Natural killer cell treated with Interleukin-12 subunit alpha and Interleukin-12 subunit beta and Interleukin-15 and Interleukin-18, amount 100 ng/mL, for 72 hours (primary cell): ENCODE data around the gene GSTP1. TPM values are rescaled to one million over a fixed set of nuclear protein-coding genes. Genes with fewer than 3 reads are reported as not detected.
A peak's percentile ranks its signal among the peaks of the same experiment; 100 is the strongest.
"Not testable (repeated sequence)": the region's sequence is repeated elsewhere in the genome, so short reads cannot be mapped to it uniquely, and the experiment has no call there.

Experiments used
- ATAC-seq, 2 donors: fragments of 150-1000 bp; cut with Tn5 transposase in 1 of 2; sonication (Bioruptor Pico), chemical (Tn5 transposase) in 1 of 2; 2 replicates each; pipeline ENCODE4 v1.10.0; 2021
- DNase-seq: peaks from one replicate; pipeline ENCODE4 v3.0.0; 2022; ENCODE audit warnings: low spot score
- H3K27ac Mint-ChIP-seq, 2 donors: 1 replicate in 1 of 2; 2 replicates in 1 of 2; pipeline ENCODE4 v1.8.0; 2022; ENCODE audit warnings: mixed read lengths in 2 of 2, mild to moderate bottlenecking in 1 of 2, moderate library complexity in 1 of 2
- H3K27me3 Mint-ChIP-seq, 2 donors: 1 replicate in 1 of 2; 2 replicates in 1 of 2; pipeline ENCODE4 v1.8.0; 2022; ENCODE audit warnings: mixed read lengths in 2 of 2
- H3K36me3 Mint-ChIP-seq: one replicate; pipeline ENCODE4 v1.8.0; 2022; ENCODE audit warnings: mixed read lengths
- H3K4me1 Mint-ChIP-seq, 2 donors: 1 replicate in 1 of 2; 2 replicates in 1 of 2; pipeline ENCODE4 v1.8.0; 2022; ENCODE audit warnings: low read depth in 2 of 2, mixed read lengths in 2 of 2, mild to moderate bottlenecking in 1 of 2
- H3K4me3 Mint-ChIP-seq: one replicate; pipeline ENCODE4 v1.8.0; 2022; ENCODE audit warnings: mixed read lengths
- H3K9me3 Mint-ChIP-seq: 2 replicates; pipeline ENCODE4 v1.8.0; 2022; ENCODE audit warnings: mixed read lengths
- total RNA-seq, 2 donors: library from RNA; stranded (reverse); gene quantifications; one replicate each; pipeline ENCODE4 v1.2.3, GENCODE V29; 2022

GSTP1 gene
- total RNA-seq, 2 donors from 2014 or later = 539 to 557 TPM

DNA sequence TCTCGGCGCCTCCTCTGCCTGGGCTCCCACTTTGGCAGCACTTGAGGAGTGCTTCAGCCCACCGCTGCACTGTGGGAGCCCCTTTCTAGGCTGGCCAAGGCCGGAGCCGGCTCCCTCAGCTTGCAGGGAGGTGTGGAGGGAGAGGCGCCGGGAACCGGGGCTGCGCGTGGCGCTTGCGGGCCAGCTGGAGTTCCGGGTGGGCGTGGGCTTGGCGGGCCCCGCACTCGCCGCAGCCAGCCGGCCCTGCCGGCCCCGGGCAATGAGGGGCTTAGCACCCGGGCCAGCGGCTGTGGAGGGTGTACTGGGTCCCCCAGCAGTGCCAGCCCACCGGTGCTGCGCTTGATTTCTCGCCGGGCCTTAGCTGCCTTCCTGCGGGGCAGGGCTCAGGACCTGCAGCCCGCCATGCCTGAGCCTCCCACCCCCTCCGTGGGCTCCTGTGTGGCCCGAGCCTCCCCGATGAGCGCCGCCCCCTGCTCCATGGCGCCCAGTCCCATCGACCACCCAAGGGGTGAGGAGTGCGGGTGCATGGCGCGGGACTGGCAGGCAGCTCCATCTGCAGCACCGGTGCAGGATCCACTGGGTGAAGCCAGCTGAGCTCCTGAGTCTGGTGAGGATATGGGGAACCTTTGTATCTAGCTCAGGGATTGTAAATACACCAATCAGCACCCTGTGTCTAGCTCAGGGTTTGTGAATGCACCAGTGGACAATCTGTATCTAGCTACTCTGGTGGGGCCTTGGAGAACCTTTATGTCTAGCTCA is 35.5 kb downstream of the GSTP1 start:
- H3K27ac Mint-ChIP-seq, H3K4me3 Mint-ChIP-seq, H3K9me3 Mint-ChIP-seq, ATAC-seq, H3K27me3 Mint-ChIP-seq, H3K36me3 Mint-ChIP-seq, DNase-seq: not testable (repeated sequence)
- peaks cover 0 to 14% of the 10 kb centered on the region in 2 donors for H3K4me1 Mint-ChIP-seq

- H3K27me3 Mint-ChIP-seq, ATAC-seq, H3K36me3 Mint-ChIP-seq, H3K4me3 Mint-ChIP-seq, H3K4me1 Mint-ChIP-seq, DNase-seq, H3K9me3 Mint-ChIP-seq, H3K27ac Mint-ChIP-seq: not testable (repeated sequence)
These were observed 36.3 kb downstream of the GSTP1 start for GRCh38 chr11:67619683-67620618.

GRCh38 chr11:67620621-67621020 is 37.0 kb downstream of the GSTP1 start:
- not testable (repeated sequence) for ATAC-seq, H3K4me3 Mint-ChIP-seq, H3K27ac Mint-ChIP-seq, H3K27me3 Mint-ChIP-seq, H3K36me3 Mint-ChIP-seq, H3K9me3 Mint-ChIP-seq, H3K4me1 Mint-ChIP-seq, DNase-seq

- not testable (repeated sequence) for ATAC-seq, H3K27ac Mint-ChIP-seq, H3K9me3 Mint-ChIP-seq, H3K27me3 Mint-ChIP-seq, DNase-seq, H3K4me1 Mint-ChIP-seq, H3K4me3 Mint-ChIP-seq, H3K36me3 Mint-ChIP-seq
These were observed 38.3 kb downstream of the GSTP1 start for GRCh38 chr11:67621928-67622327.

- not testable (repeated sequence) for H3K9me3 Mint-ChIP-seq, DNase-seq, H3K4me1 Mint-ChIP-seq, H3K4me3 Mint-ChIP-seq, H3K27me3 Mint-ChIP-seq, H3K36me3 Mint-ChIP-seq, H3K27ac Mint-ChIP-seq, ATAC-seq
These were observed 39.3 kb downstream of the GSTP1 start for GRCh38 chr11:67622905-67623304.

GRCh38 chr11:67623795-67624194 is 40.2 kb downstream of the GSTP1 start:
- not testable (repeated sequence) for H3K9me3 Mint-ChIP-seq, H3K36me3 Mint-ChIP-seq, H3K4me3 Mint-ChIP-seq, H3K4me1 Mint-ChIP-seq, H3K27me3 Mint-ChIP-seq, ATAC-seq, H3K27ac Mint-ChIP-seq, DNase-seq

- H3K4me3 Mint-ChIP-seq, H3K27ac Mint-ChIP-seq, H3K9me3 Mint-ChIP-seq, H3K36me3 Mint-ChIP-seq, ATAC-seq, H3K27me3 Mint-ChIP-seq, DNase-seq: not testable (repeated sequence)
- peaks cover 5 to 12% of the 10 kb centered on the region in 2 donors for H3K4me1 Mint-ChIP-seq
These were observed 42.7 kb downstream of the GSTP1 start for GRCh38 chr11:67626131-67626833.

GRCh38 chr11:67626970-67627369 is 43.4 kb downstream of the GSTP1 start:
- Mint-ChIP-seq H3K4me3 (no peak overlapping the region), H3K4me1 (peaks cover 5 to 14% of the 10 kb centered on the region in 2 donors)

GRCh38 chr11:67627441-67627811 is 43.8 kb downstream of the GSTP1 start:
- DNase-seq (no peak), ATAC-seq (no peak)
- peak overlapping the region in 1 of 2 donors; percentile 28 for H3K27ac Mint-ChIP-seq
- H3K9me3 Mint-ChIP-seq = no peaks in the 10 kb centered on the region
- H3K36me3 Mint-ChIP-seq = no peaks in the 10 kb centered on the region
- peak overlapping the region; percentile 59 for H3K4me3 Mint-ChIP-seq
- H3K4me1 Mint-ChIP-seq = peaks cover 5 to 14% of the 10 kb centered on the region in 2 donors
- no peaks in the 10 kb centered on the region for H3K27me3 Mint-ChIP-seq

More at GRCh38 chr11:67626970-67627369, 43.4 kb downstream of the GSTP1 start:
- Mint-ChIP-seq H3K9me3 (no peaks in the 10 kb centered on the region), H3K27me3 (no peaks in the 10 kb centered on the region), H3K27ac (no peak overlapping the region), H3K36me3 (no peaks in the 10 kb centered on the region)
- DNase-seq = no peak
- no peak for ATAC-seq

DNA sequence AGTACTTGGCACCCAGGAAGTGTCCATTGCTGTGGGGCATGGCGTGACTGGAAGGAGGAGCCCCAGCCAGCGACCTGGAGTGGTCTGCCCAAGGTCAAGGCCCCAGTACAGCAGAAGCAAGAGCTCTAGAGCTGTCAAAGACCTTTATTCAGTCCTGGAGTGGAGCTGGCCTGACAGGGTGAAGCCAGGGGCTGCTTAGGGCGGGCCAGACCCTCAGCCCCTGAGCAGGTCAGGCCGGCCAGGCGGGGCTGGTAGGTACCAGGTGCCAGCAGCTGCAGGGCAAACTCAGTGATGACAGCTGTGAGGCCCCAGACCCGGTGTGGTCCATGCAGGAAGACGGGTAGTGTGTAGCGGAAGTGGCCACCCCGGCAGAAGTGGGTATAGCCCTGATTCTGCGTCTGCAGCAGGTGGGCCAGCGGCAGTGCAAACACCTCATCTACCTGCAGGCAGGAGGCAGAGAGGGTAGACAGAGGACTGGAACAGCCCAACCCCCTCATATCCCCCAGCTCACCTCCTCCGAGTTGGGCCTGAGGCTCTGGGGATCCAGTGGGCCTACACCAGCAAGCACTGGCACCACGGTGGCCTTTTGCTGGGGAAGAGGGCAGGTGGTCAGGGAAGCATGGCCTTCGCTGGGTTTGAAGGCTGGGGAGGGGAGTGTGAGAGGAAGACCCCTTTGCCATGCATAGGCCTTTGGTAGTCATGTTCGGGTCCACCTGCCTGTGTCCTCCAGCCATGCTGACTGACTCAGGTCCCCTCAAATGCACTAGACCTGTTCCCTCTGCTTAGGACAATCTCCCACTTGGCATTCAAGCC is 44.4 kb downstream of the GSTP1 start:
- ATAC-seq (no peak), DNase-seq (peak; percentile 51)
- no peaks in the 10 kb centered on the region for H3K9me3 Mint-ChIP-seq
- H3K4me3 Mint-ChIP-seq = peak overlapping the region; percentile 59
- H3K4me1 Mint-ChIP-seq = peaks cover 5 to 14% of the 10 kb centered on the region in 2 donors
- no peaks in the 10 kb centered on the region for H3K36me3 Mint-ChIP-seq
- peak overlapping the region in 1 of 2 donors; percentile 28 for H3K27ac Mint-ChIP-seq
- no peaks in the 10 kb centered on the region for H3K27me3 Mint-ChIP-seq

DNA sequence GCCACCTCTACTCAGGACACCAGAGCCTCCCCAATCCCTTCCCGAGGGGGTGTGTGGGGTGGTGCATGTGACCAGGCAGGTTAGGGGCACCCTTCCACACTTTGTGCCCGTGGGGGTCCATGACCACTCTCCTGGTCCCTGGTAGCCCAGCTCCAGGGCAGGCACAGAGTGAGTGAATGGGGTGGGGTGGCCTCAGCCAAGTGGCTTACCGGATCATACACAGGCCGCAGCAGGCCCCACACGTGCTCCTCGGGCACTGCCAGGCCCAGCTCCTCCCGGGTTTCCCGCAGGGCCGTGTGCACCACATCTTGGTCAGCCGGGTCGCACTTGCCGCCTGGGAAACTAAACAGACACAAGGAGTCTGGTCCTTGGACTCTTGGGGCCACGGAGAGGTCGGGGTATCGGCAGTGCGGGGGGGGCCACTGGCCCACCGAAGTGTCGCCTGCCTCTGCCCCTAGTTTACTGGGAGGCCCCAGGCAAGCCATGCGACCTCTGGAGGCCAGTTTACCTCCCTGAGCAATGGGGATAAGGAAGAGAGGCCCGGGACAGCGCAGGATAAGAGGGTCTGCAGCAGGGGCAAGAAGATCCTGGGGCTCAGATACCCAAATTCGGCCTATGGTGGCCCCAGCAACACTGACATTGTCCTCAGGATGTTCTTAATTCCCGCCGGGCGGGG is 45.2 kb downstream of the GSTP1 start:
- H3K4me1 Mint-ChIP-seq = peaks cover 5 to 14% of the 10 kb centered on the region in 2 donors
- no peaks in the 10 kb centered on the region for H3K9me3 Mint-ChIP-seq
- peak overlapping the region; percentile 63 for H3K4me3 Mint-ChIP-seq
- H3K27ac Mint-ChIP-seq = peak overlapping the region; percentile 35 to 66
- ATAC-seq (no peak), DNase-seq (peak; percentile 51)
- H3K27me3 Mint-ChIP-seq = no peaks in the 10 kb centered on the region
- H3K36me3 Mint-ChIP-seq = no peaks in the 10 kb centered on the region

- Mint-ChIP-seq H3K36me3 (no peaks in the 10 kb centered on the region), H3K4me1 (peaks cover 5 to 14% of the 10 kb centered on the region in 2 donors), H3K27ac (peak within 1 kb of the TSS; percentile 77 to 82), H3K4me3 (peak within 1 kb of the TSS; percentile 93), H3K9me3 (no peaks in the 10 kb centered on the region), H3K27me3 (no peaks in the 10 kb centered on the region)
- peak; percentile 93 for DNase-seq
- ATAC-seq = peak; percentile 71 to 78
These were observed 46.0 kb downstream of the GSTP1 start, which contains the start of gene NUDT8 for GRCh38 chr11:67629386-67630227. TSS of gene NUDT8 (minus strand) at chr11:67629937. CDS start at chr11:67629911, 26 bp downstream.
